IMR-90 (cell line): ENCODE results near the gene ASF1B.

Source experiments
- BHLHE40 ChIP-seq: fragments of 150-350 bp; IDR thresholded peaks from 2 replicates; pipeline ENCODE4 v1.6.1; 2016; ENCODE audit warnings: mild to moderate bottlenecking, low read depth, low read length
- CEBPB ChIP-seq: IDR thresholded peaks from 2 replicates; pipeline ENCODE4 v1.6.1; 2012; ENCODE audit warnings: low read depth, low read length, improper control_type of control experiment
- NFE2L2 ChIP-seq: fragments of 150-350 bp; IDR thresholded peaks from 2 replicates; pipeline ENCODE4 v1.6.1; 2016; ENCODE audit warnings: low read depth, mild to moderate bottlenecking, low read length
- POLR2A ChIP-seq: IDR thresholded peaks from 2 replicates; pipeline ENCODE4 v1.6.1; 2012; ENCODE audit warnings: mild to moderate bottlenecking, low read depth, low read length
- SMC3 ChIP-seq: fragments of 150-350 bp; IDR thresholded peaks from 2 replicates; pipeline ENCODE4 v1.6.1; 2016; ENCODE audit warnings: low read depth, mild to moderate bottlenecking, antibody characterized with exemption, low read length, moderate library complexity
- USF2 ChIP-seq: fragments of 150-350 bp; IDR thresholded peaks from 2 replicates; pipeline ENCODE4 v1.6.1; 2017; ENCODE audit warnings: mild to moderate bottlenecking, antibody characterized with exemption, low read length, low read depth
- TF ChIP-seq, protein P1 (sequence below): conservative IDR thresholded peaks from 2 replicates; pipeline ENCODE4 v1.5.1; 2012; ENCODE audit warnings: mild to moderate bottlenecking, low read depth, low read length, improper control_type of control experiment

DNA sequence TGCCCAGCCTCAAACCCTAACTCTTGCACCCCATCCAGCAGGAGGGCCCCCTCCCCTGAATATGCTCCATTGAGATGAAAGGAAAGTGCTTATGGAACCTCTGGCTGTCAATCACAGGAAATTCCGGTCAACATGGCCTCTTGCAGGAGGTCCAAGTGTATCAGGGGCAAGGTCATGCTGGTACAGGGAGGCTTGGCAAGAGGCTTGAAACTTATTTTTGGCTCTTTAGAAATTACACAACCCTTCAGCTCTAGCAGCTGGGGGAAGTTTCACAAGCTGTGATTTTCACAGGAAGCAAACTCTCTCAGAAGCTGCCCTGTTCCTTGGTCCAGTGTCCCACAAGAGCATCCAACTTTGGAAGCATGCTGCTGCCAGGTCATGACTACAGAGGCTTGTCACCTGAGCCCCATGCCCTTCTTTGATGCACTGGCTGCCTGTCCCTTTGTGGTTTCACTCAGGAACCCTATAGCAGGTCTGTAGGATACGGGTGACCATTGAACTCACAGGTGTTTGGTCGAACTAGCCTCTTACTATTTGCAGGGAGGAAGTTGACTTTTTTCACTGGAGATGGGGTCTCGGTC lies 8.4 kb downstream of the ASF1B start:
- TF ChIP-seq, protein P1, sequence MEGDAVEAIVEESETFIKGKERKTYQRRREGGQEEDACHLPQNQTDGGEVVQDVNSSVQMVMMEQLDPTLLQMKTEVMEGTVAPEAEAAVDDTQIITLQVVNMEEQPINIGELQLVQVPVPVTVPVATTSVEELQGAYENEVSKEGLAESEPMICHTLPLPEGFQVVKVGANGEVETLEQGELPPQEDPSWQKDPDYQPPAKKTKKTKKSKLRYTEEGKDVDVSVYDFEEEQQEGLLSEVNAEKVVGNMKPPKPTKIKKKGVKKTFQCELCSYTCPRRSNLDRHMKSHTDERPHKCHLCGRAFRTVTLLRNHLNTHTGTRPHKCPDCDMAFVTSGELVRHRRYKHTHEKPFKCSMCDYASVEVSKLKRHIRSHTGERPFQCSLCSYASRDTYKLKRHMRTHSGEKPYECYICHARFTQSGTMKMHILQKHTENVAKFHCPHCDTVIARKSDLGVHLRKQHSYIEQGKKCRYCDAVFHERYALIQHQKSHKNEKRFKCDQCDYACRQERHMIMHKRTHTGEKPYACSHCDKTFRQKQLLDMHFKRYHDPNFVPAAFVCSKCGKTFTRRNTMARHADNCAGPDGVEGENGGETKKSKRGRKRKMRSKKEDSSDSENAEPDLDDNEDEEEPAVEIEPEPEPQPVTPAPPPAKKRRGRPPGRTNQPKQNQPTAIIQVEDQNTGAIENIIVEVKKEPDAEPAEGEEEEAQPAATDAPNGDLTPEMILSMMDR, result no peak
- TF ChIP-seq CEBPB, result no peak
- no peak for TF ChIP-seq BHLHE40
- TF ChIP-seq POLR2A, result no peak
- TF ChIP-seq USF2, result no peak
- TF ChIP-seq NFE2L2, result no peak
- no peak for TF ChIP-seq SMC3
